ENCODE results near the gene SNX13.

The SNX13 gene

GRCh38 chr7:17946591-17946990 lies 6.3 kb upstream of the SNX13 start:
- no CpG with 5 or more reads among the region's 1 CpG for WGBS

GRCh38 chr7:17944720-17945119 lies 4.4 kb upstream of the SNX13 start:
- no peak overlapping the region for H3K18ac ChIP-seq (ENCODE audit: low read depth in 1 of 2, low read length in 2 of 2)
- H3K9me3 ChIP-seq (ENCODE audit: control insufficient read depth, low read length): no peaks in the 10 kb centered on the region
- no peak overlapping the region for H2BK12ac ChIP-seq (ENCODE audit: low read length in 2 of 2)
- H3K36me3 ChIP-seq (ENCODE audit: control insufficient read depth in 1 of 2, insufficient read depth in 2 of 2, low read depth in 1 of 2, low read length in 2 of 2): no peaks in the 10 kb centered on the region
- H3K4me3 ChIP-seq (ENCODE audit: insufficient read depth in 1 of 2, low read depth in 1 of 2, low read length in 2 of 2): no peak overlapping the region
- no peak overlapping the region for H3K4ac ChIP-seq (ENCODE audit: low read depth in 1 of 2, low read length in 2 of 2)
- DNase-seq: no peak
- H3K4me1 ChIP-seq (ENCODE audit: control insufficient read depth, insufficient read depth, low read depth, low read length): no peaks in the 10 kb centered on the region
- H3K79me1 ChIP-seq (replicated peaks; ENCODE audit: low read length, poor library complexity, severe bottlenecking): peaks cover 7% of the 10 kb centered on the region
- no peak overlapping the region for H3K27ac ChIP-seq (ENCODE audit: low read length, poor library complexity, severe bottlenecking)
- H2BK5ac ChIP-seq (ENCODE audit: low read depth, low read length, poor library complexity, severe bottlenecking): no peak overlapping the region
- H2AFZ ChIP-seq (ENCODE audit: low read depth, low read length): no peak overlapping the region
- H2BK15ac ChIP-seq (ENCODE audit: low read depth, poor library complexity, severe bottlenecking): no peak overlapping the region
- H2AK5ac ChIP-seq (ENCODE audit: low read length, severe bottlenecking): no peak overlapping the region
- no peak overlapping the region for H3K23ac ChIP-seq (ENCODE audit: low read length in 2 of 2)
- no peak overlapping the region for H3K14ac ChIP-seq (ENCODE audit: low read length in 2 of 2)
- H3K4me2 ChIP-seq (ENCODE audit: low read length, poor library complexity, severe bottlenecking): no peak overlapping the region
- no peaks in the 10 kb centered on the region for H3K27me3 ChIP-seq (ENCODE audit: control insufficient read depth in 1 of 2, insufficient read depth in 1 of 2, low read length in 2 of 2)
- 80% methylated on average over 1 of the region's 1 CpG for WGBS
- H4K8ac ChIP-seq (ENCODE audit: low read length): no peak overlapping the region
- no peak overlapping the region for H4K91ac ChIP-seq (ENCODE audit: low read length)
- H3K9ac ChIP-seq (ENCODE audit: low read length): no peak overlapping the region
- H2BK120ac ChIP-seq (ENCODE audit: low read depth, low read length): no peak overlapping the region

More at GRCh38 chr7:17946591-17946990, 6.3 kb upstream of the SNX13 start:
- Histone ChIP-seq H3K4me2 (ENCODE audit: low read length, poor library complexity, severe bottlenecking) (no peak overlapping the region), H3K4me3 (ENCODE audit: insufficient read depth in 1 of 2, low read depth in 1 of 2, low read length in 2 of 2) (no peak overlapping the region), H4K91ac (ENCODE audit: low read length) (no peak overlapping the region), H3K4ac (ENCODE audit: low read depth in 1 of 2, low read length in 2 of 2) (no peak overlapping the region), H3K4me1 (ENCODE audit: control insufficient read depth, insufficient read depth, low read depth, low read length) (no peaks in the 10 kb centered on the region), H2BK120ac (ENCODE audit: low read depth, low read length) (no peak overlapping the region), H4K8ac (ENCODE audit: low read length) (no peak overlapping the region), H3K18ac (ENCODE audit: low read depth in 1 of 2, low read length in 2 of 2) (no peak overlapping the region), H2AK5ac (ENCODE audit: low read length, severe bottlenecking) (no peak overlapping the region), H3K14ac (ENCODE audit: low read length in 2 of 2) (no peak overlapping the region), H3K36me3 (ENCODE audit: control insufficient read depth in 1 of 2, insufficient read depth in 2 of 2, low read depth in 1 of 2, low read length in 2 of 2) (no peaks in the 10 kb centered on the region), H3K79me1 (replicated peaks; ENCODE audit: low read length, poor library complexity, severe bottlenecking) (peaks cover 2% of the 10 kb centered on the region), H3K27me3 (ENCODE audit: control insufficient read depth in 1 of 2, insufficient read depth in 1 of 2, low read length in 2 of 2) (no peaks in the 10 kb centered on the region), H2AFZ (ENCODE audit: low read depth, low read length) (no peak overlapping the region), H3K9ac (ENCODE audit: low read length) (peak overlapping the region; percentile 44), H3K27ac (ENCODE audit: low read length, poor library complexity, severe bottlenecking) (no peak overlapping the region), H2BK5ac (ENCODE audit: low read depth, low read length, poor library complexity, severe bottlenecking) (no peak overlapping the region), H2BK12ac (ENCODE audit: low read length in 2 of 2) (no peak overlapping the region), H3K23ac (ENCODE audit: low read length in 2 of 2) (no peak overlapping the region), H2BK15ac (ENCODE audit: low read depth, poor library complexity, severe bottlenecking) (no peak overlapping the region), H3K9me3 (ENCODE audit: control insufficient read depth, low read length) (no peaks in the 10 kb centered on the region)
- DNase-seq: no peak

- Histone ChIP-seq H3K27me3 (ENCODE audit: control insufficient read depth in 1 of 2, insufficient read depth in 1 of 2, low read length in 2 of 2) (no peaks in the 10 kb centered on the region), H2AK5ac (ENCODE audit: low read length, severe bottlenecking) (no peak overlapping the region), H4K8ac (ENCODE audit: low read length) (no peak overlapping the region), H3K4me1 (ENCODE audit: control insufficient read depth, insufficient read depth, low read depth, low read length) (no peaks in the 10 kb centered on the region), H3K4me3 (ENCODE audit: insufficient read depth in 1 of 2, low read depth in 1 of 2, low read length in 2 of 2) (no peak overlapping the region), H2BK120ac (ENCODE audit: low read depth, low read length) (no peak overlapping the region), H3K23ac (ENCODE audit: low read length in 2 of 2) (no peak overlapping the region), H2BK12ac (ENCODE audit: low read length in 2 of 2) (no peak overlapping the region), H3K9ac (ENCODE audit: low read length) (no peak overlapping the region), H3K18ac (ENCODE audit: low read depth in 1 of 2, low read length in 2 of 2) (no peak overlapping the region), H2AFZ (ENCODE audit: low read depth, low read length) (no peak overlapping the region), H3K27ac (ENCODE audit: low read length, poor library complexity, severe bottlenecking) (no peak overlapping the region), H3K79me1 (replicated peaks; ENCODE audit: low read length, poor library complexity, severe bottlenecking) (peaks cover 7% of the 10 kb centered on the region), H4K91ac (ENCODE audit: low read length) (no peak overlapping the region), H2BK15ac (ENCODE audit: low read depth, poor library complexity, severe bottlenecking) (no peak overlapping the region), H3K4me2 (ENCODE audit: low read length, poor library complexity, severe bottlenecking) (no peak overlapping the region), H2BK5ac (ENCODE audit: low read depth, low read length, poor library complexity, severe bottlenecking) (no peak overlapping the region), H3K4ac (ENCODE audit: low read depth in 1 of 2, low read length in 2 of 2) (no peak overlapping the region), H3K9me3 (ENCODE audit: control insufficient read depth, low read length) (no peaks in the 10 kb centered on the region), H3K14ac (ENCODE audit: low read length in 2 of 2) (no peak overlapping the region), H3K36me3 (ENCODE audit: control insufficient read depth in 1 of 2, insufficient read depth in 2 of 2, low read depth in 1 of 2, low read length in 2 of 2) (no peaks in the 10 kb centered on the region)
- no peak for DNase-seq
- WGBS: no CpG with 5 or more reads among the region's 2 CpGs
These were observed 2.7 kb upstream of the SNX13 start for GRCh38 chr7:17943006-17943405.

GRCh38 chr7:17942231-17942630 lies 1.9 kb upstream of the SNX13 start:
- Histone ChIP-seq H2AK5ac (ENCODE audit: low read length, severe bottlenecking) (no peak overlapping the region), H2BK5ac (ENCODE audit: low read depth, low read length, poor library complexity, severe bottlenecking) (no peak overlapping the region), H2BK120ac (ENCODE audit: low read depth, low read length) (no peak overlapping the region), H3K4me2 (ENCODE audit: low read length, poor library complexity, severe bottlenecking) (no peak overlapping the region), H3K14ac (ENCODE audit: low read length in 2 of 2) (no peak overlapping the region), H3K79me1 (replicated peaks; ENCODE audit: low read length, poor library complexity, severe bottlenecking) (peaks cover 7% of the 10 kb centered on the region), H3K23ac (ENCODE audit: low read length in 2 of 2) (no peak overlapping the region), H3K9me3 (ENCODE audit: control insufficient read depth, low read length) (no peaks in the 10 kb centered on the region), H2BK15ac (ENCODE audit: low read depth, poor library complexity, severe bottlenecking) (no peak overlapping the region), H3K36me3 (ENCODE audit: control insufficient read depth in 1 of 2, insufficient read depth in 2 of 2, low read depth in 1 of 2, low read length in 2 of 2) (no peaks in the 10 kb centered on the region), H3K4ac (ENCODE audit: low read depth in 1 of 2, low read length in 2 of 2) (no peak overlapping the region), H3K27me3 (ENCODE audit: control insufficient read depth in 1 of 2, insufficient read depth in 1 of 2, low read length in 2 of 2) (no peaks in the 10 kb centered on the region), H3K18ac (ENCODE audit: low read depth in 1 of 2, low read length in 2 of 2) (no peak overlapping the region), H3K27ac (ENCODE audit: low read length, poor library complexity, severe bottlenecking) (no peak overlapping the region), H4K8ac (ENCODE audit: low read length) (no peak overlapping the region), H4K91ac (ENCODE audit: low read length) (no peak overlapping the region), H3K4me1 (ENCODE audit: control insufficient read depth, insufficient read depth, low read depth, low read length) (no peaks in the 10 kb centered on the region), H3K4me3 (ENCODE audit: insufficient read depth in 1 of 2, low read depth in 1 of 2, low read length in 2 of 2) (no peak overlapping the region), H2AFZ (ENCODE audit: low read depth, low read length) (no peak overlapping the region), H2BK12ac (ENCODE audit: low read length in 2 of 2) (no peak overlapping the region), H3K9ac (ENCODE audit: low read length) (no peak overlapping the region)
- no peak for DNase-seq
- WGBS: 90% methylated on average over 1 of the region's 1 CpG
